K562 (cell line): ENCODE data around the gene RERE.

ENCODE experiments used
- GABPB1 ChIP-seq: sonication (generic); formaldehyde crosslinking; IDR thresholded peaks from 2 replicates; pipeline ENCODE4 v1.8.0; 2022; ENCODE audit warnings: mild to moderate bottlenecking, missing genetic modification reagents
- SP1 ChIP-seq: sonication (generic); formaldehyde crosslinking; IDR thresholded peaks from 2 replicates; pipeline ENCODE4 v1.8.1; 2022; ENCODE audit warnings: mild to moderate bottlenecking, missing genetic modification reagents
- TF ChIP-seq, protein P1 (sequence below), 3 experiments: IDR thresholded peaks in 2 of 3; conservative IDR thresholded peaks in 1 of 3; 2 replicates each; pipeline ENCODE4 v1.5.1; 2011 to 2012; ENCODE audit warnings: low read length in 3 of 3, mild to moderate bottlenecking in 3 of 3, control low read depth in 2 of 3, improper control_type of control experiment in 1 of 3, inconsistent platforms in 1 of 3, low read depth in 1 of 3, mixed read lengths in 1 of 3, moderate library complexity in 1 of 3; ENCODE audit not compliant: insufficient read depth in 2 of 3

DNA sequence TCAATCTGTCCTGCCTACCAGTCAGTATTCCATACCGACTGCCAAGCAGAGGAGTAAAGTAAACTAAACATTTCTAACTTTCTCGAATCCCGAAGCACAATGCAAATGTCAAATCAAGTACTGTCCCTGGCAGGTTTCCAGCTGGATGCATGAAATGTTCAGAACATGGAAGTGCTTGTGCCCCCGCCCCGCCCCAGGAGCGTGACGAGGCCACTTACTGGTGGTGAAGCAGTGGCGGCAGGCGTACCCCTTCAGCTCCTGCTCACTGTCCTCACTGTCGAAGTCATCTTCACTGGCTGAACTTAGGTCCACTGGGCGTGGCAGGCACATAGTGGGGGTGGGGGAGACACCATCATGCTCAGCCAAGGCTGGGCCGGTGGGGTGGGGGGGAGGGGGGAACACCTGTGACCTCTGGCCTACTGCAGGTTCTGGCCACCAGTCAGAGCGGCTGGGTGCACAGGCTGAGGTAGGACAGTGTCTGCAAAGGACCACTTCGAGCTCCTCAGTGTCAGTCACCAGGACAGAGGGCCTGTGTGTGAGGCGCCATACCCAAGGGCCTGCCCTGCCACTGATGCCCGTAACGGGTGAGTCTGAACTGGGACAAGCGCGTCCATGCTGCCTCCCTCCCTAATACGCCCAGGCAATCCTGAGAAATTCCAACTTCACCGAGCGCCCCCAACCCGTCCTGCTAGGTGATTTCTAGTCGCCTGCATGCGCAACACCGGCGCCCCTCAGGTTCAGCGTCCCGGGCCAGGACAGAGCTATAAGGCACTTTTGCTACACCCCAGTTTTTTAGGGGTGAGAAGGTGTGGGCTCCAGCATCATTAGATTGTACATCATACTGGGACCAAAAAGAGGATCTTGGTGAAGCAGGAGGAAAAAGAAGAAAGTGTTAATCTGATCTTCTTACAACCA lies 452.7 kb downstream of the RERE start:
- TF ChIP-seq, protein P1, sequence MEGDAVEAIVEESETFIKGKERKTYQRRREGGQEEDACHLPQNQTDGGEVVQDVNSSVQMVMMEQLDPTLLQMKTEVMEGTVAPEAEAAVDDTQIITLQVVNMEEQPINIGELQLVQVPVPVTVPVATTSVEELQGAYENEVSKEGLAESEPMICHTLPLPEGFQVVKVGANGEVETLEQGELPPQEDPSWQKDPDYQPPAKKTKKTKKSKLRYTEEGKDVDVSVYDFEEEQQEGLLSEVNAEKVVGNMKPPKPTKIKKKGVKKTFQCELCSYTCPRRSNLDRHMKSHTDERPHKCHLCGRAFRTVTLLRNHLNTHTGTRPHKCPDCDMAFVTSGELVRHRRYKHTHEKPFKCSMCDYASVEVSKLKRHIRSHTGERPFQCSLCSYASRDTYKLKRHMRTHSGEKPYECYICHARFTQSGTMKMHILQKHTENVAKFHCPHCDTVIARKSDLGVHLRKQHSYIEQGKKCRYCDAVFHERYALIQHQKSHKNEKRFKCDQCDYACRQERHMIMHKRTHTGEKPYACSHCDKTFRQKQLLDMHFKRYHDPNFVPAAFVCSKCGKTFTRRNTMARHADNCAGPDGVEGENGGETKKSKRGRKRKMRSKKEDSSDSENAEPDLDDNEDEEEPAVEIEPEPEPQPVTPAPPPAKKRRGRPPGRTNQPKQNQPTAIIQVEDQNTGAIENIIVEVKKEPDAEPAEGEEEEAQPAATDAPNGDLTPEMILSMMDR (IDR thresholded peaks at IDR 0.05 in 2 of 3, conservative IDR thresholded peaks at IDR 0.05 in 1 of 3; ENCODE audit: insufficient read depth in 2 of 3, low read depth in 1 of 3, low read length in 3 of 3), result no peak
- TF ChIP-seq SP1 (CRISPR knock-in tag), result no peak
- TF ChIP-seq GABPB1, result no peak
